ENCODE measurements around the gene DAGLB.
A peak's percentile ranks its signal among the peaks of the same experiment; 100 is the strongest.

Gene DAGLB

DNA sequence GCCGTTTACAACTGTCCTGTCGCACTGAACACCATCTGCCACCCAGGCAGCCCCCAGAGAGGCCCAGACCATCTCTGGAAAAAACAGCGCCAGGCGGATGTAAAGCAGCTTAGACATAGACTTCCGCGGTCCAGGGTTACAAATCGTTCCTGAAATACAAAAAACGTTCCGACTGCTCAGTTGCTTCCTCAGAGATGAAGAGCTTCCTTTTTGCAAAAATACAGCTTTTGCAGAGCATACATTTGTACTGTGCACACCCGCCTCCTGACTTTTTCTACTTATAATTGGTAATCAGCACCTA lies 11.4 kb downstream of the DAGLB start:
- H3K36me3 ChIP-seq (ENCODE audit: insufficient read depth, insufficient read length, low read length): peaks cover 60% of the 10 kb centered on the region
- no peak for TF ChIP-seq ZNF274 (IDR thresholded peaks at IDR 0.05; ENCODE audit: low read depth, low read length)
- no peak for TF ChIP-seq YY1 (IDR thresholded peaks at IDR 0.05; ENCODE audit: insufficient read depth, insufficient read length)
- TF ChIP-seq SUZ12 (IDR thresholded peaks at IDR 0.05; ENCODE audit: extremely low read depth, insufficient read depth, insufficient read length): no peak
- DNase-seq (ENCODE audit: low read depth, low spot score): no peak
- H3K4me1 ChIP-seq (ENCODE audit: insufficient read depth, insufficient read length): peaks cover 6% of the 10 kb centered on the region
- H3K4me3 ChIP-seq (ENCODE audit: insufficient read length, low read depth): no peak overlapping the region
- H3K9me3 ChIP-seq (ENCODE audit: insufficient read depth, low read length): no peaks in the 10 kb centered on the region
- no peaks in the 10 kb centered on the region for H3K27me3 ChIP-seq (ENCODE audit: insufficient read depth, insufficient read length)
- no peak overlapping the region for H3K9ac ChIP-seq (ENCODE audit: insufficient read length, low read depth)

DNA sequence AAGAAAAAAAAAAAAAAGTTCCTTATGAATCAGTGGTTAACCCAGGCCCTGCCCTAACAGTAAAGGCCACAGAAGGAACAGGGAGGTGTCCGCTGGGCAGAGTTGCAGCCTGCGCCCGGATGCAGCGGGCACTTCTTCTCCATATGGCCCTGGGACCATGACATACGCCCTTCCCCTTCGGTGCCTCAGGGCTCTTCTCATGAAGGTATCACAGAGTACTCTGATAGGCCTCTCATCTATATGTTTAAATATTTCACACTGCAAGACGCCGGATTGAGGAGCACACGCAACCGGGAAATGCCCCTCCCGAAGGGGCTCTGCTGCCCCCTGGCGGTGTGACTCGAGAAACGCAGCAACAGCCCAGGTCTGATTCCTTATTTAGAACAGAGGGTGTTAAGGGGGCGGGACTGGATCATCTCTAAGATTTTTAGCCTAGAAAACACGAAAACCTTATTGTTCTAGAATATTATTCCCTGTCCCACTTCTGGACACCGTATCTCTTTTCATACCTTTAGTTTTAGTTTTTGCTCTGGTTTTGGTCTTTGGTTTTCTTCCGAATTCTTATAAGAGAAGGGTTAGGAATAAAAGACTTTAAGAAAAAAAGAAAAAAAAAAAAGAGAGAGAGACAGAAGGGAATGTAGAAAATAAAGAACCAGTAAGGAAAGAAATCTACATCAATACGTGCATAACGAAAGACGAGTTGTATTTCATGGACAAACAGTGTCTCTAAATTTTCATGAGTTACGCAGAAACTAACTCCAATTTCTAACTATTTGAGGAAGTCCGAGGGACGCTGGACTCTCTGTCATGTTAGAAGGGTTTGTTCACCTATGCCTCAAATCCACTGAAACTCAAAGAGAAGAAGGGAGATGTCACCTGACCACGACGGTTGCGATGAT lies 12.0 kb downstream of the DAGLB start:
- Histone ChIP-seq H3K4me1 (ENCODE audit: insufficient read depth, insufficient read length) (peaks cover 6% of the 10 kb centered on the region), H3K9ac (ENCODE audit: insufficient read length, low read depth) (peak overlapping the region; percentile 36), H3K9me3 (ENCODE audit: insufficient read depth, low read length) (no peaks in the 10 kb centered on the region), H3K27me3 (ENCODE audit: insufficient read depth, insufficient read length) (no peaks in the 10 kb centered on the region), H3K36me3 (ENCODE audit: insufficient read depth, insufficient read length, low read length) (peaks cover 66% of the 10 kb centered on the region), H3K4me3 (ENCODE audit: insufficient read length, low read depth) (no peak overlapping the region)
- DNase-seq (ENCODE audit: low read depth, low spot score): peak; percentile 70
- TF ChIP-seq ZNF274 (IDR thresholded peaks at IDR 0.05; ENCODE audit: low read depth, low read length) (no peak), YY1 (IDR thresholded peaks at IDR 0.05; ENCODE audit: insufficient read depth, insufficient read length) (no peak), SUZ12 (IDR thresholded peaks at IDR 0.05; ENCODE audit: extremely low read depth, insufficient read depth, insufficient read length) (no peak)

DNA sequence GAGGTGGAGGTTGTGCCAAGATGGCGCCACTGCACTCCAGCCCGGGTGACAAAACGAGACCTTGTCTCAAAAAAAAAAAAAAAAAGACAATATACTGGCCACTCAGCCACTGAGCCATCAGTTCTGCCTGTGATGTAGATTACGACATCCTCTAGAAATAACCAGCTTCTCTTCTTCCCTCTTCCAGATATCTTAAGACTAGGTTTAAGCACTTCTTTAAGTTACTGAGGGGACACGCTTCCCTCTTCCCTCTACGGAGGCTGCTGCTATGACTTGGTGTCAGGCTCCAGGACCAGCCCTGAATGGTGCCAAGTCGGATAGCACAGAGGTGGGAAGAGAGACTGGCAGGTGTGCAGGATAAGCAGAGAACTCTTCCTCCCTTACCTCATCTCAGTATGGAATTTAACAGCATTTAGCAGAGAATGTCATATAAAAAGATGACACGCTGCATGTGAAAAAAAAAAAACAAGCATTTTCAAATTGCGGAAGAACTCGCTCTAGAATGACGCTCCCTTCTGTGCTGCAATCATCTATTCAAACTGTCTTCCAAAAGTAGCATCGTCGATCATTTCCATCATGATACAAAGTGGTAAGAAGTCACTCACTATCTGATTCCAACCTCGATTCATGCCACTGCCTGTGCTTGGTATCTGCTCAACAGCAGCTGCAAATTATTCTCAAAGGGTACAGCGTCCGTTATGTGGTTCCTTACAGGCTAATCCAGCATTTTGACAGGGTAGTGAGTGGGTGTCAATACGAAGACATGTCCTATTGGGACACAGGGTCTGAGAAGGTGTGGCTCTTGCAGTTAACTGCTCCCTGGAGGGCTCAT lies 13.8 kb downstream of the DAGLB start:
- Histone ChIP-seq H3K27me3 (ENCODE audit: insufficient read depth, insufficient read length) (no peaks in the 10 kb centered on the region), H3K9ac (ENCODE audit: insufficient read length, low read depth) (no peak overlapping the region), H3K4me1 (ENCODE audit: insufficient read depth, insufficient read length) (peaks cover 2% of the 10 kb centered on the region), H3K36me3 (ENCODE audit: insufficient read depth, insufficient read length, low read length) (peaks cover 72% of the 10 kb centered on the region), H3K9me3 (ENCODE audit: insufficient read depth, low read length) (no peaks in the 10 kb centered on the region), H3K4me3 (ENCODE audit: insufficient read length, low read depth) (no peak overlapping the region)
- no peak for TF ChIP-seq SUZ12 (IDR thresholded peaks at IDR 0.05; ENCODE audit: extremely low read depth, insufficient read depth, insufficient read length)
- TF ChIP-seq ZNF274 (IDR thresholded peaks at IDR 0.05; ENCODE audit: low read depth, low read length): no peak
- TF ChIP-seq YY1 (IDR thresholded peaks at IDR 0.05; ENCODE audit: insufficient read depth, insufficient read length): no peak
- no peak for DNase-seq (ENCODE audit: low read depth, low spot score)

DNA sequence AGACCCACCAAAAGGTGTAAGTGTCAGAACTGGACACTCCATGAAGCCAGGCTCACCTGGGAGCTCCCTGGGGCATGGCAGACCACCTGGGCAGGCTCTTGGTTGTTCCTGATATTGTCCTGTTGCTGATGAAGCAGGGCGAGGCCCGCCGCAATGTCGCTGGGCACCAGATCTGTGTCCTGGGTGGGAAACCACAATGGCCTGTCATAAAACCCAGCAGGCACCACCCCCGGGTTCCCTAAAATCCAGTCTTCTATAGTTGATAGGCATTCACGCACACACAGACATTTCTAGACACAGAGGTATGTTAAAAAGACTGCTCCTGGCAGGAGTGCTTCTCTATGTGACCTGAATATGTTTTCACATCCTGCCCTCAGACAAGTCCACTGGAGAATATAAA lies 15.0 kb downstream of the DAGLB start:
- Histone ChIP-seq H3K36me3 (ENCODE audit: insufficient read depth, insufficient read length, low read length) (peaks cover 77% of the 10 kb centered on the region), H3K9ac (ENCODE audit: insufficient read length, low read depth) (no peak overlapping the region), H3K4me1 (ENCODE audit: insufficient read depth, insufficient read length) (peaks cover 2% of the 10 kb centered on the region), H3K27me3 (ENCODE audit: insufficient read depth, insufficient read length) (no peaks in the 10 kb centered on the region), H3K9me3 (ENCODE audit: insufficient read depth, low read length) (no peaks in the 10 kb centered on the region), H3K4me3 (ENCODE audit: insufficient read length, low read depth) (no peak overlapping the region)
- no peak for DNase-seq (ENCODE audit: low read depth, low spot score)
- TF ChIP-seq SUZ12 (IDR thresholded peaks at IDR 0.05; ENCODE audit: extremely low read depth, insufficient read depth, insufficient read length) (no peak), ZNF274 (IDR thresholded peaks at IDR 0.05; ENCODE audit: low read depth, low read length) (no peak), YY1 (IDR thresholded peaks at IDR 0.05; ENCODE audit: insufficient read depth, insufficient read length) (no peak)

DNA sequence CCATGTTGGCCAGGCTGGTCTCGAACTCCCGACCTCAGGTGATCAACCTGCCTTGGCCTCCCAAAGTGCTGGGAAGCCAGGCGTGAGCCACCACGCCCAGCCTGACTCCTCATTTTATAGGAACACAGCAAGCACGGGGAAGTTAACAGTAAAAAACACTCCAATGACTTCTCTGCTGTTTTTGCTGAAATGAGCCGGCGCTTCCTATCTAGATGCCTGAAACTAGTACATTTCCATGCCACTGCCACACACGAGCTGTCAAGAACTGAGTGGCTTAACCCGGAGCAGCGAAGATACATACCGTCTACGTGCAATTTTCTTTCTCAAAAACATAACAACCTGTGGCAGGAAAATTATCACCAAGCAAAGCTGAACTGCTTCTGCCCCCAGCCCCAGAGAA lies 16.8 kb downstream of the DAGLB start:
- H3K27me3 ChIP-seq (ENCODE audit: insufficient read depth, insufficient read length): no peaks in the 10 kb centered on the region
- peaks cover 2% of the 10 kb centered on the region for H3K4me1 ChIP-seq (ENCODE audit: insufficient read depth, insufficient read length)
- peaks cover 89% of the 10 kb centered on the region for H3K36me3 ChIP-seq (ENCODE audit: insufficient read depth, insufficient read length, low read length)
- no peak overlapping the region for H3K9ac ChIP-seq (ENCODE audit: insufficient read length, low read depth)
- TF ChIP-seq ZNF274 (IDR thresholded peaks at IDR 0.05; ENCODE audit: low read depth, low read length) (no peak), SUZ12 (IDR thresholded peaks at IDR 0.05; ENCODE audit: extremely low read depth, insufficient read depth, insufficient read length) (no peak), YY1 (IDR thresholded peaks at IDR 0.05; ENCODE audit: insufficient read depth, insufficient read length) (no peak)
- H3K9me3 ChIP-seq (ENCODE audit: insufficient read depth, low read length): no peaks in the 10 kb centered on the region
- DNase-seq (ENCODE audit: low read depth, low spot score): no peak
- no peak overlapping the region for H3K4me3 ChIP-seq (ENCODE audit: insufficient read length, low read depth)

DNA sequence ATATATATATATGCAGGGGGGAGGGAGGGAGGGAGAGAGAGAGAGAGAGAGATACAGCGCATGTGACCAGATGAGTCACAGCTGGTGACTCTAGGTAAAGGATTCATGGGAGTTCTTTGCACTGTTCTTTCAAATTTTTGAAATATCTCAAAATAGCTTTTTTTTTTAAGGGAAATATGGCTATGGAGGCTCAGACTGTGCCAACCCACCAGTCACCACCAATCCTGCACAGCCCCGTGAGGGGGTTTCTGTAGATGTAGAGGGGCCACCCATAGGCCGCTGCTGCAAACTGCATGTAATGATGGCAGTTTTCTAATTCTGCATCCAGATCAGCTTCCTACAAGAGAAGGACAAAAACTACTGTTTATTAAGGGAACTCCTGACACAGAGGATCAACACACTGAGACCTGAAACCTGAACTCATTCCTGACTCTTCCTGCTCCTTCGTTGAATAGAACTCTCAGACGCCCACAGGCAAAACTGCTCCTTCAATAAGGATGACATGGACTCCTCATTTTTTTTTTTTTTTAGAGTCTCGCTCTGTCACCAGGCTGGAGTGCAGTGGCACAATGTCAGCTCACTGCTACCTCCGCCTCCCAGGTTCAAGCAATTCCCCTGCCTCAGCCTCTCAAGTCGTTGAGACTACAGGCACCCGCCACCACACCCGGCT lies 17.3 kb downstream of the DAGLB start:
- Histone ChIP-seq H3K36me3 (ENCODE audit: insufficient read depth, insufficient read length, low read length) (peaks cover 93% of the 10 kb centered on the region), H3K4me1 (ENCODE audit: insufficient read depth, insufficient read length) (peaks cover 2% of the 10 kb centered on the region), H3K9me3 (ENCODE audit: insufficient read depth, low read length) (no peaks in the 10 kb centered on the region), H3K9ac (ENCODE audit: insufficient read length, low read depth) (no peak overlapping the region), H3K27me3 (ENCODE audit: insufficient read depth, insufficient read length) (no peaks in the 10 kb centered on the region), H3K4me3 (ENCODE audit: insufficient read length, low read depth) (no peak overlapping the region)
- TF ChIP-seq YY1 (IDR thresholded peaks at IDR 0.05; ENCODE audit: insufficient read depth, insufficient read length) (no peak), SUZ12 (IDR thresholded peaks at IDR 0.05; ENCODE audit: extremely low read depth, insufficient read depth, insufficient read length) (no peak), ZNF274 (IDR thresholded peaks at IDR 0.05; ENCODE audit: low read depth, low read length) (no peak)
- no peak for DNase-seq (ENCODE audit: low read depth, low spot score)
